ENCODE results near the gene HAUS3. TPM values are rescaled to one million over a fixed set of nuclear protein-coding genes. Genes with fewer than 3 reads are reported as not detected.

Gene HAUS3
- total RNA-seq, 1 donor from 2014 or later = 9.2 TPM

DNA sequence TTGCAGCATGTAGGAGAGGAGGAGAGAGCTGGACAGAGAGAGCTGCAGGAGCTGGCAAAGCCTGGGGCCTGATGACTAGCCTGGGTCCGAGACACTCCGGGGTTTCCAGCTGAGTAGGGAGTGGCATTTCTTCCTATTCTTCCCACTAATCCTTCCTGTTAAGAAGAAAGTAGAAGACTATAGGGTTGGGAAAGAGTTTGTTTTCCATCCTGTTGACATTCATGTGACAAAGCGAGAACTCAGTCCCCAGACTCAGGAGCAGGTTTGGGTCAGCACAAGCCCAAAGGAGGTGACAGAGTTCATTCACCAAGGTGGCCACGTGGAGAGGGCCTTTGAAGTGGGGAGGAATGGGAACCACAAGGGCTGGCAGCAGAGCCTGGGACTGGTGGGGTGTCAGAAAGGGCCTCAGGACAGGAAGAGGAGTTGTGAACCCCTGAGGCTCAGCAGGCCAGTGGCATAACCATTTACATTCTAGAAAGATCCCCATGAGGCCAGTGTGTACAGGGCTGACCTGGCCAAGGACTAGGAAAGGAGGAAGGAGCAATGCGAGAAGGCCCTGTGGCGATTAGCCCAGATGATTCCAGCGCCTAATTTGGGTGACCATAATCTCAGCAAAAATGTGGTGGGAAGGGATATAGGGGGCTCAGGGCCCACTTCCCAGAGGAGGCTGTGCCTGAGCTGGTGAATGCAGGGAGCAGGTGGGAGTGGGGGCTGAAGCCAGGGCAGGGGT lies 3.3 kb upstream of the HAUS3 start:
- H3K36me3 ChIP-seq (ENCODE audit: control insufficient read depth, insufficient read depth, low read length) = no peaks in the 10 kb centered on the region
- no peaks in the 10 kb centered on the region for H3K27me3 ChIP-seq (ENCODE audit: control insufficient read depth, insufficient read depth, low read length)
- TF ChIP-seq, protein P1, sequence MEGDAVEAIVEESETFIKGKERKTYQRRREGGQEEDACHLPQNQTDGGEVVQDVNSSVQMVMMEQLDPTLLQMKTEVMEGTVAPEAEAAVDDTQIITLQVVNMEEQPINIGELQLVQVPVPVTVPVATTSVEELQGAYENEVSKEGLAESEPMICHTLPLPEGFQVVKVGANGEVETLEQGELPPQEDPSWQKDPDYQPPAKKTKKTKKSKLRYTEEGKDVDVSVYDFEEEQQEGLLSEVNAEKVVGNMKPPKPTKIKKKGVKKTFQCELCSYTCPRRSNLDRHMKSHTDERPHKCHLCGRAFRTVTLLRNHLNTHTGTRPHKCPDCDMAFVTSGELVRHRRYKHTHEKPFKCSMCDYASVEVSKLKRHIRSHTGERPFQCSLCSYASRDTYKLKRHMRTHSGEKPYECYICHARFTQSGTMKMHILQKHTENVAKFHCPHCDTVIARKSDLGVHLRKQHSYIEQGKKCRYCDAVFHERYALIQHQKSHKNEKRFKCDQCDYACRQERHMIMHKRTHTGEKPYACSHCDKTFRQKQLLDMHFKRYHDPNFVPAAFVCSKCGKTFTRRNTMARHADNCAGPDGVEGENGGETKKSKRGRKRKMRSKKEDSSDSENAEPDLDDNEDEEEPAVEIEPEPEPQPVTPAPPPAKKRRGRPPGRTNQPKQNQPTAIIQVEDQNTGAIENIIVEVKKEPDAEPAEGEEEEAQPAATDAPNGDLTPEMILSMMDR (IDR thresholded peaks at IDR 0.05; ENCODE audit: insufficient read depth, low read length, poor library complexity, severe bottlenecking) = no peak
- DNase-seq (ENCODE audit: low read depth) = no peak
- H3K4me3 ChIP-seq (ENCODE audit: low read depth, low read length) = no peak overlapping the region

DNA sequence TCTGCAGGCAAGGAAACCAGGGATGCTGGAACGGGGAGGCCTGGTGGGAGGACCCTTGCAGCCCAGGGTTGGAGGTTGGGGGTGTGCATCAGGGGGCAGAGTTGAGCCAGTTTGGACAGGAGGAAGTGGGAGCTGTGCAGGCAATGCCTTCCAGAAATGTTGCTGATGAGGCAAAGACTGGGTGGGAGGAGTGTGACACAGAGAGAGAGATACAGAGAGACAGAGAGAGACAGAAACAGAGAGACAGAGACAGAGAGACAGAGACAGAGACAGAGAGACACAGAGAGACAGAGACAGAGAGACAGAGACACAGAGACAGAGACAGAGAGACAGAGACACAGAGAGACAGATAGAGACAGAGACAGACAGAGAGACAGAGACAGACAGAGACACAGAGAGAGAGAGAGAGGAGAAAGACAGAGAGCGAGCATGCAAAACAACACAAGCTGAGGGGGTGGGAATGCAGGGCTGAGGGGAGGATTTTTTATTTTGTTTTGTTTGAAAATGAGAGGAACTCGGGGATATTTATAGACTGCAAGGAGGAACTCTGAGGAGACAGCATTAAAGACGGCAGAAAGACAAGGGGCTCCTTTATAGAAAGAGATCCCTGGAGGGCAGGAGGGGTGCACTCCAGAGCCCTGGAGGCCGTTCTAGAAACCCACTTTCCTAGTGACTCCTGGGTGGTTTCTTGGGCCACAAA lies 1.9 kb upstream of the HAUS3 start:
- TF ChIP-seq, protein P1 (IDR thresholded peaks at IDR 0.05; ENCODE audit: insufficient read depth, low read length, poor library complexity, severe bottlenecking) = peak; percentile 27
- Histone ChIP-seq H3K36me3 (ENCODE audit: control insufficient read depth, insufficient read depth, low read length) (no peaks in the 10 kb centered on the region), H3K27me3 (ENCODE audit: control insufficient read depth, insufficient read depth, low read length) (no peaks in the 10 kb centered on the region)

DNA sequence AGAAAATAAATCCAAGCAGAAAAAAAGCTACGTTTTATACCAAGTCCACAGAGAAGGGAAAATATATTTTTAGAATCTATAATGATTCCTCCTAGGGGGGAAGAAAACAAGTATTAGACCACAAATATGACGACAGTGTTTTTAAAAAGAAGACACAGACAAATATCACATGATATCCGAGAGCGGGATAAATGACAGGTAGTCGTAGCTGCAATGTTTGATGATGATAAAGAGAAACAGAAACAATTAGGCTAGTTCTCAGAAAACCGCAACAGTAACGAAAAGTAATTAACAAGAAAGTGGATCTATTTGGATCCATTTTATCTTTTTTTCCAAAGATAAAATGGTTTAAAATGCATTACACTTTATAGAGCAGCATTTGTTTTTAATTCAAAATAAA lies 918 bp downstream of the HAUS3 start:
- no peaks in the 10 kb centered on the region for H3K36me3 ChIP-seq (ENCODE audit: control insufficient read depth, insufficient read depth, low read length)
- DNase-seq (ENCODE audit: low read depth) = no peak
- peak overlapping the region; percentile 98 for H3K4me3 ChIP-seq (ENCODE audit: low read depth, low read length)
- no peaks in the 10 kb centered on the region for H3K27me3 ChIP-seq (ENCODE audit: control insufficient read depth, insufficient read depth, low read length)
- TF ChIP-seq, protein P1 (IDR thresholded peaks at IDR 0.05; ENCODE audit: insufficient read depth, low read length, poor library complexity, severe bottlenecking) = no peak

More for the DNA sequence above, 1.9 kb upstream of the HAUS3 start:
- H3K4me3 ChIP-seq (ENCODE audit: low read depth, low read length) = no peak overlapping the region
- DNase-seq (ENCODE audit: low read depth) = no peak

DNA sequence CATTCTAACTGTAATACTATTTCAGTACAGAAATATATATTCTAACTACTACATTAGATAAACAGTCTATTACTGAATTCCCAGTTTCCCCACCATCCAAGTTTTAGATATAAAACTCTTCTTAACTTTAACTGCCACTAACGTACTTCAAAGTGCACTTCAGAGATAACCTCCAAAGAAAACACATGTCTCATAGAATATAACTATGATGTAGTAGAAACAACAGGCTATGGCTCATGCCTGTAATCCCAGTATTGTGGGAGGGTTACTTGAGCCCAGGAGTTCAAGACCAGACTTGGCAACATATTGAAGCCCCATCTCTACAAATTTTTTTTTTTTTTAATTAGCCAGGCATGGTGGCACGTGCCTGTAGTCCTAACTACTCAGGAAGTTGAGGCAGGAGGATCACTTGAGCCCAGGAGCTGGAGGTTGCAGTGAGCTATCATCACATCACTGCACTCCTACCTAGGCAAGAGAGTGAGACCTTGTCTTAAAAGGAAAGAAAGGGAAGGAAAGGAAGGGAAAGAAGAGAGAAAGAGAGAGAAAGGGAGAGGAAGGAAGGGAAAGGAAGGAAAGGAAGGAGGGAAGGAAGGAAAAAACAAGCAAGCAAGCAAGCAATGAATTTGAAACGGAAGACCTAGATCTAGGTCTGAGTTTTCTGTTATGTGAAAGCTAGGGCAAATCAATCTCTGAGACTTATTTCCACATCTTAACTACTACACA lies 4.8 kb downstream of the HAUS3 start:
- Histone ChIP-seq H3K27me3 (ENCODE audit: control insufficient read depth, insufficient read depth, low read length) (no peaks in the 10 kb centered on the region), H3K36me3 (ENCODE audit: control insufficient read depth, insufficient read depth, low read length) (no peaks in the 10 kb centered on the region), H3K4me3 (ENCODE audit: low read depth, low read length) (no peak overlapping the region)
- no peak for DNase-seq (ENCODE audit: low read depth)
- TF ChIP-seq, protein P1 (IDR thresholded peaks at IDR 0.05; ENCODE audit: insufficient read depth, low read length, poor library complexity, severe bottlenecking) = no peak

DNA sequence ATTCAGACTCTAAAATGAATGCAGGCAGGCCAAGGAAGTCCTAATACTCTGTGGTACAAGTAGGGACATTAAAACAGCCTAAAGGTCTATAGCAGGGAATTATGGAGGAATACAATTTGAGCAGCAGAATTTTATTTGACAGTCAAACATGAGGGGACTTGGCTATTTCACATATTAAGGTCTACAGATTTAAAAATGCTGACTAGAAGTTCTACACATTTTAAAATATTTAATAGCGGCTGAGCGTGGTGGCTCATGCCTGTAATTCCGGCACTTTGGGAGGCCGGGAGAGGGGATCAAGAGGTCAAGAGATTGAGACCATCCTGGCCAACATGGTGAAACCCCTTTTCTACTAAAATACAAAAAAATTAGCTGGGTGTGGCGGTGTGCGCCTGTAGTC lies 10.8 kb downstream of the HAUS3 start:
- no peak for DNase-seq (ENCODE audit: low read depth)
- H3K4me3 ChIP-seq (ENCODE audit: low read depth, low read length) = no peak overlapping the region
- no peaks in the 10 kb centered on the region for H3K27me3 ChIP-seq (ENCODE audit: control insufficient read depth, insufficient read depth, low read length)
- TF ChIP-seq, protein P1 (IDR thresholded peaks at IDR 0.05; ENCODE audit: insufficient read depth, low read length, poor library complexity, severe bottlenecking) = no peak
- no peaks in the 10 kb centered on the region for H3K36me3 ChIP-seq (ENCODE audit: control insufficient read depth, insufficient read depth, low read length)

Data from kidney epithelial cell (primary cell).